Subcutaneous abdominal adipose tissue (tissue), 5 donors: Measurements from ENCODE around the gene ARNT2.

ENCODE experiments used
- H3K27ac ChIP-seq: one replicate; pipeline ENCODE4 v1.7.0; 2013; ENCODE audit warnings: low read depth, mild to moderate bottlenecking, inconsistent platforms, low read length, moderate library complexity
- H3K27me3 ChIP-seq, 5 donors: one replicate each; pipeline ENCODE4 v1.7.0; 2013; ENCODE audit warnings: low read length in 5 of 5, inconsistent platforms in 1 of 5; ENCODE audit not compliant: control insufficient read depth in 5 of 5, insufficient read depth in 4 of 5
- H3K36me3 ChIP-seq, 5 donors: one replicate each; pipeline ENCODE4 v1.7.0; 2013; ENCODE audit warnings: low read length in 5 of 5; ENCODE audit not compliant: control insufficient read depth in 5 of 5, insufficient read depth in 5 of 5
- H3K4me1 ChIP-seq, 5 donors: one replicate each; pipeline ENCODE4 v1.7.0; 2013; ENCODE audit warnings: low read length in 5 of 5, mild to moderate bottlenecking in 3 of 5, moderate library complexity in 1 of 5; ENCODE audit not compliant: control insufficient read depth in 5 of 5, insufficient read depth in 5 of 5
- H3K4me3 ChIP-seq, 5 donors: one replicate each; pipeline ENCODE4 v1.7.0; 2013; ENCODE audit warnings: low read length in 5 of 5, low read depth in 1 of 5
- H3K9ac ChIP-seq, 5 donors: one replicate each; pipeline ENCODE4 v1.7.0; 2013; ENCODE audit warnings: low read length in 5 of 5, mild to moderate bottlenecking in 4 of 5, moderate library complexity in 3 of 5
- H3K9me3 ChIP-seq, 5 donors: one replicate each; pipeline ENCODE4 v1.7.0; 2013; ENCODE audit warnings: low read length in 5 of 5; ENCODE audit not compliant: control insufficient read depth in 5 of 5
- donor health status: healthy.
- donor health status: healthy.
- donor health status: healthy.
- donor health status: healthy.
- donor health status: healthy.

The ARNT2 gene

DNA sequence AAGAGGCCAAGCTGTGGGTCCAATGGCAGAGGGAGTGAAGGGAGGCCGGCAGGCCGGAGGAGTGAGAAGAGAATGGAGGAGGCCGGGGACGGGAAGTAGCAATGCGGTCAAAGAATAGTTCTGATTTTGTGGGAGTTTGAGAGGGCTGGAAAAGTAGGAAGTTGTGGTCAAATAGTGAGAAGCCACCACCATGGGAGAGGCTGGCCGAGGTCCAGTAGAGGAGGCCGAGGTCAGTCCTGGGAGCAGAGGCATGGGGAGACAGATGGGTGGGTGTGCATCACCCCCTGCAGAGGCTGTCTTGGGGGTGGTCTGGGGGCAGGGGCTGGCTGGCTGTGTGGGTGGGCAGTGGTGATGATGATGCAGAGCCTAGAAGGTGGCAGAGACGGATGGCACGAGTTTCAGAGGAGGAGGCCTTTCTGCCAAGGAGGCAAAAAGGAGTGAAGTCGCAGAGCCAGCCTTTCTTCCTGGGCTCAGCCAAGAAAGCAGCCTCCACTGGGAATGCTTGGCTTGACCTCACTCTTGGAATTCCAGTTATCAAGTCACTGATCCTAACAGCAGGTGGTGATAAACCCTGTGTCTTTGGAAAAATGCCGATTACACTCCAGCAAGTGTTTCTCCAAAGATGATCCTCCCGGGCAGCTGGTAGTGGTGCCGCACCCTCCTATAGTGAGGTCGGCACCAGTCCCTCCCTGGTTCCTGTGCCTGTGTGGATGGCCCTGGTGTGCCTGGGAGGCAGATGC, 57.3 kb downstream of the ARNT2 start:
- no peak overlapping the region for H3K9ac ChIP-seq
- H3K4me3 ChIP-seq, result no peak overlapping the region
- H3K4me1 ChIP-seq, result peaks cover 2 to 14% (median 10%) of the 10 kb centered on the region in 5 donors
- H3K27ac ChIP-seq, result no peak overlapping the region
- no peaks in the 10 kb centered on the region for H3K9me3 ChIP-seq
- peaks cover 0 to 19% (median 9%) of the 10 kb centered on the region in 5 donors for H3K27me3 ChIP-seq
- no peaks in the 10 kb centered on the region for H3K36me3 ChIP-seq

DNA sequence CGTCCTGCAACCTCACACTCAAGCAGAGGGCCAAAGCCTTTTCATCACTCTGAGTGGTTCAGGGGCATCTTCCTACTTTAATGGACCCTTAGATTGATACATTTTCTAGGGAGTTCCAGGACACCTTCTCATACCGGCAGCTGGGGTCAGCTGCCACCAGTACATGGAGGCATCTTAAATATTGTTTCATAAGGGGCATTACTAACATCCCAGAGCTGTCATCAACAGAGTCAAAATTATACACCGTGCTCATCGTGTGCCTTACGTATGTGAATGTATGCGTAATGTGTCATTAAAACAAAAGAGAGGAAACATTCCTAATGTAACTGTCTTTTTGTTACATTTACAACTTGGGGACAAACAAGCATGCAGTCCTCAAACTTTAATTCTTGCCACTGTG, 57.9 kb downstream of the ARNT2 start:
- Histone ChIP-seq H3K27me3 (peaks cover 0 to 19% (median 6%) of the 10 kb centered on the region in 5 donors), H3K4me3 (no peak overlapping the region), H3K9me3 (no peaks in the 10 kb centered on the region), H3K36me3 (no peaks in the 10 kb centered on the region), H3K9ac (no peak overlapping the region), H3K4me1 (peaks cover 2 to 17% (median 12%) of the 10 kb centered on the region in 5 donors), H3K27ac (no peak overlapping the region)

DNA sequence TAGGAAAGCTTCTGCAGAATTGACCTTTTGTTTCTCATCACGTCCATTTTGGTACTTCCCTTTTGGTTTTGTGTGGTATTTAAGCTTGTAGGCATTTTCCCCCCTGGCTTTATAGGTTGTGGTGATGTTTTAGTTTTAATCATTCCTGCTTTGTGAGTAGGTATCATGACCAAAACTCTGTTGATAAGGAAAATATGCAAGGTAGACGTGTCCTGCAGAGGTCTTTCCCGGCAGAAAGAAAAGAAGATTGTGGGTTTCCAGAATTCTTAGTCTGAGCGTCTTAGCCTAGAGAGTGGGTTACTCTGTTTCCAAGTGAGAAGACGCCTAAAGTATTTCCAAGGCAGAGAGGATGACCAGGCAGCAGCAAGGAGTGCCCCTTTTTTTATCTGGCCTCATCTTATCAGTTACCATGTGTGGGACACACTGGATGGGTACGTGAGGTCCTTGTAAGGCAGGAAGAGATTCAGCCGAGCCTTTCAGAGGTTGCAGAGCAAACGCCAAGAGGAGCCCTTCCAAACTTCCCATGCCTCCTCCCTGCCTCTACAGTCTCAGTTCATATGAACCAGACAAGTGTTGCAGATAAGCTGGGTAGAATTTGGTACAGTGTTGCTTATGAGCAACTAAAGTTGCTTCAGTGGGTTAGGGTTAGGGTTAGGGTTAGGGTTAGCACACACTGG, 58.8 kb downstream of the ARNT2 start:
- H3K36me3 ChIP-seq, result no peaks in the 10 kb centered on the region
- peaks cover 0 to 19% (median 6%) of the 10 kb centered on the region in 5 donors for H3K27me3 ChIP-seq
- no peak overlapping the region for H3K27ac ChIP-seq

DNA sequence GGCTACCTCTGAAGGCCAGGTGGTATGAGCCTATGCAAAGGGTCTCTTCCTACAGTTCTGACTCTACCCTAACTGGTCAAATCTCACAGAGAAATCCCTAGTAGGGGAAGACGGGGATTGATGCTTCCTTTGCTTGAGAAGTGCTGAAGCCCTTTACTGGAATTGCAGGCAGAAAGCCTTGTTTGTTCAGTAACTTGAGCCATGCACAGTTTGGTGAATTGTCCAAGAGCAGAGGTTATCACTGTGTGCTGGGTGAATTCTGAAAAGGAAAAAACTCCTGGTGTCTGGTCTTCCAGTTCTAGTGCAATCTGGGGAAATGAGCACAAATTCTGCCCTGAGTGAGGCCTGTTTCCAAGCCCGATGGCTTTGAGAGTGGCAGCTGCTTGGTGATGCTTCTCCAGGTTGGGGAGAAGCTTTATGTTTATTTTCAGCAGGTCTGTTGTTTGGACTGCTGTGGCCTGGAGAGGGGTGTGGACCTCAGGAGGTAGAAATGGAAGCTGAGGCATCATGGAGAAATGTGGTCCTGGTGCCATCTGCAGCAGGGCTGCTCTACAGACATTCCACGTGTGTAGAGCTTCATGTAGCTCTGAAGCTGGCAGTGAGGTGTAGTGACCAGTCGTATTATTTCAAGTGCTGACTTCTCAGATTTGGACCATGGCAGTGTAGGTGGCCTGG, 60.9 kb downstream of the ARNT2 start:
- Histone ChIP-seq H3K9ac (no peak overlapping the region), H3K4me3 (no peak overlapping the region), H3K27me3 (peaks cover 0 to 19% (median 5%) of the 10 kb centered on the region in 5 donors), H3K27ac (no peak overlapping the region), H3K9me3 (no peaks in the 10 kb centered on the region), H3K36me3 (no peaks in the 10 kb centered on the region), H3K4me1 (peaks cover 2 to 17% (median 13%) of the 10 kb centered on the region in 5 donors)

More for the DNA sequence above, 58.8 kb downstream of the ARNT2 start:
- no peak overlapping the region for H3K4me3 ChIP-seq
- peaks cover 2 to 20% (median 13%) of the 10 kb centered on the region in 5 donors for H3K4me1 ChIP-seq
- no peaks in the 10 kb centered on the region for H3K9me3 ChIP-seq
- H3K9ac ChIP-seq, result no peak overlapping the region

DNA sequence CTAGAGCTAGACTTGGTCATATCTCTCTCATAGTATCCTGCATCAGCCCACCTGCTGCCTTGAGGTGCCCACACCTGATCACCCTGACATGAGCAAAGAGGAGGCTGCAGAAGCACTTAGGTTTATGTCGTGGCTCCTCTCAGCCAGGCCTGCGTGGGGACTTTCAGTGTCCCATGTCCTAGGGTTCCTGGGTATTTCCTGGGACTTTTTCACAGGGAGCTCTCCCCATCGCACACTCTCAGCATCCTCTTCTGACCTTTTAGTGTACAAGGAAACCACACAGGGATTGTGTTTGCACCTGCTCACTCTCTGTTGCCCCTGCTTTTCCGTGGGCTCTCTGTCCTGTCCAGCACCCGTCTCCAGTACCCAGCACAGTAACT, 61.4 kb downstream of the ARNT2 start:
- H3K27ac ChIP-seq, result no peak overlapping the region
- no peaks in the 10 kb centered on the region for H3K9me3 ChIP-seq
- H3K4me1 ChIP-seq, result peaks cover 0 to 17% (median 13%) of the 10 kb centered on the region in 5 donors
- H3K36me3 ChIP-seq, result no peaks in the 10 kb centered on the region
- no peak overlapping the region for H3K9ac ChIP-seq
- no peak overlapping the region for H3K4me3 ChIP-seq
- peaks cover 0 to 19% (median 5%) of the 10 kb centered on the region in 5 donors for H3K27me3 ChIP-seq

- Histone ChIP-seq H3K9ac (no peak overlapping the region), H3K27me3 (peaks cover 0 to 19% (median 5%) of the 10 kb centered on the region in 5 donors), H3K36me3 (no peaks in the 10 kb centered on the region), H3K4me1 (peaks cover 0 to 12% (median 8%) of the 10 kb centered on the region in 5 donors), H3K27ac (no peak overlapping the region), H3K4me3 (no peak overlapping the region), H3K9me3 (no peaks in the 10 kb centered on the region)
Measured at GRCh38 chr15:80466543-80466942, 62.4 kb downstream of the ARNT2 start.

DNA sequence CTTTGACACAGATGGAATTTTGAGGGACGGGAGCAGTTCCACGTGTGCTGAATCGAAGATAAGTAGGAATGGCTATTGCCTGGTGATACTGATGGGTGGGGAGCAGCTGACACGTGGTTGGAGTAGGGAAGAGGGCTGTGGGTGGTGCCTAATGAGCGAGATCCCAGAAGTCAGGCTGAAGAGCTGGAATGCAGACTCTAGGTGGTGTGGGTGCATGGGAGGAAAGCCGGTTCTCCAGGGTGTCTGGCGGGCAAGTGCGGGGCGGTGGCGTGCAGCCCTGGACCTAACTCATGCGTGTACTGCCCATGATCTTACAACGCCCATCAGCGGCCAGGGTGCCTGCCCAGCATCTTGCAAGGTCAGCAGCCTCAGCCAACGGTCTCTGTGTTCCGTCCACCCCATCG, 63.1 kb downstream of the ARNT2 start:
- no peak overlapping the region for H3K4me3 ChIP-seq
- H3K9me3 ChIP-seq, result no peaks in the 10 kb centered on the region
- H3K4me1 ChIP-seq, result peaks cover 0 to 7% (median 3%) of the 10 kb centered on the region in 5 donors
- H3K36me3 ChIP-seq, result no peaks in the 10 kb centered on the region
- H3K27me3 ChIP-seq, result peaks cover 0 to 19% (median 5%) of the 10 kb centered on the region in 5 donors
- no peak overlapping the region for H3K9ac ChIP-seq
- no peak overlapping the region for H3K27ac ChIP-seq

GRCh38 chr15:80468796-80469195, 64.6 kb downstream of the ARNT2 start:
- Histone ChIP-seq H3K27ac (no peak overlapping the region), H3K27me3 (peaks cover 0 to 18% (median 5%) of the 10 kb centered on the region in 5 donors), H3K4me3 (no peak overlapping the region), H3K4me1 (peaks cover 0 to 12% (median 7%) of the 10 kb centered on the region in 5 donors), H3K9me3 (no peaks in the 10 kb centered on the region), H3K36me3 (no peaks in the 10 kb centered on the region), H3K9ac (no peak overlapping the region)

GRCh38 chr15:80471881-80472280, 67.7 kb downstream of the ARNT2 start:
- H3K27ac ChIP-seq, result no peak overlapping the region
- peaks cover 0 to 4% (median 0%) of the 10 kb centered on the region in 5 donors for H3K9me3 ChIP-seq
- no peak overlapping the region for H3K4me3 ChIP-seq
- H3K4me1 ChIP-seq, result peaks cover 0 to 16% (median 5%) of the 10 kb centered on the region in 5 donors
- no peaks in the 10 kb centered on the region for H3K36me3 ChIP-seq
- peaks cover 0 to 5% (median 2%) of the 10 kb centered on the region in 5 donors for H3K27me3 ChIP-seq
- no peak overlapping the region for H3K9ac ChIP-seq
